G401 (cell line): ENCODE measurements around the gene CCSER1. TPM values are rescaled to one million over a fixed set of nuclear protein-coding genes. Genes with fewer than 3 reads are reported as not detected.
"Not testable (repeated sequence)": the region's sequence is repeated elsewhere in the genome, so short reads cannot be mapped to it uniquely, and the experiment has no call there.

Source experiments
- DNase-seq: peaks from one replicate; pipeline ENCODE4 v3.0.0-alpha.2; 2015; ENCODE audit warnings: low spot score
- in situ Hi-C: cut with HindIII; loops from 2 replicates; pipeline ENCODE4 v1.10.0; 2016; ENCODE audit warnings: low sequenced_read_pairs, mixed read lengths
- total RNA-seq: library from RNA; depleted of rRNA; stranded (reverse); fragments of >200 nt; shearing (Covaris generic); gene quantifications from 2 replicates; pipeline ENCODE4 v1.2.3, GENCODE V29; 2014

Gene CCSER1
- total RNA-seq, 1 experiment from 2014 or later = 16.9 TPM

DNA sequence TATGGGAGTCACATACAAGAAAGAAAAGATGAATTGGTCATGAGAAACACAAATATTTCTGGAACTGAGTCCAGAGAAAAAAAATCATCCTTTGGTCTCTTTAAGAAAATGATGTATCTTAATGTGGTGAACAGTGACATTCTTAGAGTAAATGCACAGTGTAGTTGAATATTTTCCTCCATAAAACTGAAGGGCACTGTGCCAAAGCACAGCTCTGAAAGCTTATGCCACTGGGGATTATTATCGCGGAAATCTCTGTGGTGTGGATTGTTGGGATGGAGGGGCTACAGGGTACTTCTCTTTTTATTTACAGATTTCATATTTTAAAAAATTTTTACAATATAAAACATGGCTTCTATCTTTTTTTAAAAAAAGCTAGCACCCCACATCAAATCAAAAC, 908.1 kb downstream of the CCSER1 start:
- in situ Hi-C loops = no loop called here
- DNase-seq = no peak

DNA sequence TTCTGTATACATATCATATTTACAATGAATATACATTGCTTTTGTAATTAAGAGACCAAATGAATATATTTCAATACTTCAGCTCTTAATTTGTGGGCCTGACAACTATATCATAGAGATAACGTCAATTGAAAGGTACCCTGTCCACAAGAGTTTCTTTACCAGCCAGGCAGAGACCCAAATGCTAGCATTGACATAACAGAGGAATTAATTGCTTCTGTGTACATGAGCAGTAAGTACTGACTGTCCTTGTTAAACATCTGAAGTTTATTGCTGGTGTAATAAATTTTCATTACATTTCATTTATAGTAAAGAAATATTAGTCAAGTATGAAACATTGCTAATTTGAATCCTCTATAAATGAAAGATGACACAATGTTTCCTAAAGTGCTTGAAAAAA, 910.8 kb downstream of the CCSER1 start:
- in situ Hi-C loops = no loop called here
- no peak for DNase-seq

DNA sequence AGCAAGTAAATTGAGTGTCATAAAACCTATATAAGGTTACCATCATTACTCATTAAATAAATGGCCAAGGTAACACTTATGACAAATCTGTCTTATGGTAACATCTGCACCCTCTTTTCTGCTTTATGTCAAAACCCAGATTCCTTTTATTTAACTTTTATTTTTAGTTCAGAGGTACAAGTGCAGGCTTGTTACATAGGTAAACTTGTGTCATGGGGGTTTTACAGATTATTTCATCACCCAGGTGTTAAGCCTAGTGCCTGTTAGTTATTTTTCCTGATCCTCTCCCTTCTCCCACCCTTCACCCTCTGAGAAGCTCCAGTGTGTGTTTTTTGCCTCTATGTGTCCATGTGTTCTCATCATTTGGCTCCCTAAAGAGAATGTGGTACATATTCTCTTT, 930.7 kb downstream of the CCSER1 start:
- in situ Hi-C loops = no loop called here
- no peak for DNase-seq

DNA sequence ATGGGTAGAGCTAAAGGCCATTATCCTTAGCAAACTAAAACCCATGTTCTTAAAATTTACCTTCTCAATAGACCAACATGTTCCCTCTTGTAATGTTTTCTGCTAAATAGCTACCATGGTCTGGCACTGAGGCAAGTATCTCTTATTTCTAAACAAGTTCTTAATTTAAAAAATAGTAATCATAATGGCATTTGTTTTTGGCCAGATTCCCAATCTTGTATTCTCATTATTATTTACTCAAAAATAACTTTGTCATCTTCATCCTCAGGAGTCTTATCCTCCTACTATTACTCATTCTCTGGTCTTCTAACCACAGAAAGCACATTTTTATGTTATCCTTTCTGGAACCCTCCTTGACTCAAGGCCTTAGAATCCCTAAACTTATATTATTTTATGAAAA, 931.2 kb downstream of the CCSER1 start:
- DNase-seq = no peak
- in situ Hi-C loops = no loop called here

- peak; percentile 66 for DNase-seq
- in situ Hi-C loops = no loop called here
These were observed 937.1 kb downstream of the CCSER1 start for GRCh38 chr4:91064157-91064853.

DNA sequence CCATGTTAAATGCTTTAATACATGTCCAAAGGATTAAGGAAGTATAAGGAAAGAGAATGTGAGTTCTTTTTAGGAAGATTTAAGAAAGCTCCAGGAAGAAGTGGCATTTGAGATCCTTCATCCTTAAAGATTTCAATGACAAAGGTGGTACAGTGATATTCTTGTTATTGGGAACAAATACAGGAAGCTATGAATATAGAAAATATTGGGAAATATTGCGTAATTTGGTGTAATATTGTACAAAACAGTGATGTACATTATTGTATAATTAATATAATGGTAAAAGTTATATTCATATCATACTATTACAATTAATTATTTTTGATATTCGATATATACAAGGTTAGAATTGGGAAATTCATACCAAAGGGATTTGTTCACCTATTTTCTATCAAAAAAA, 937.9 kb downstream of the CCSER1 start:
- in situ Hi-C loops = no loop called here
- DNase-seq = no peak

DNA sequence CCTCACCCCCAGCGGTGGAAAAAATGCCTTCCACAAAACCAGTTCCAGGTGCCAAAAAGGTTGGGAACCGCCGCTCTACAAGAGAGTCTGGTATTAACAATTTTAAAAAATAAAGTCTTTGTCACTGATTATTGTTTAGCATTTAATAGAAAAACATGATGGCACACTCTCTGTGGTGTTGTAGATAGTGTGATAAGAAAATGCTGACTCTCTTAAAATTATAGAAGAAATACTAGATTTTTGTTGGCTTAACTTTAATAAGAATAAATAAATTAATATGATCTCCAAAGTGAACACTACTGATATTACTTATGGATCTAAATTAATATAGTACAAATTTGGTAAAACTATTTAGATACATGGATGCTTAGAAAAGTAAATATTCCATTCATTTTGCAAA, 943.5 kb downstream of the CCSER1 start:
- no peak for DNase-seq
- in situ Hi-C loops = no loop called here

DNA sequence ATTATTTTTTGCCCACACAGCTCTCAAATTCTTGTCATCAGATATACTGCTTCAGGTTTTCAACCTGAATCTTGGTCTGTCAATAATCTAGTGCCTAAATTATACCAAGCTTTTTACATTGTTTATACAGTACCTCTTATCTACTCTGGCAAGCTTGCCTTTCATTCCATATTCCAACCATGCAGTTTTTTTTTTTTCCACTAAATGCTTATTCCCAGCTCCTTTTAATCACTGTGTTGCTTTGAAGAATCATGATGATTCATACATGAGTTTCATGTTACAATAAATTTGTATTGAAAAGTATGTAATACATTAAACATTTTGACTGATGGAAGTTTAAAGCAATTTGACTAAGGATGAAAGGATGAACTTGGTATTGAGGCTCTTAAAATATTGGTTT, 949.0 kb downstream of the CCSER1 start:
- no peak for DNase-seq
- in situ Hi-C loops = no loop called here

DNA sequence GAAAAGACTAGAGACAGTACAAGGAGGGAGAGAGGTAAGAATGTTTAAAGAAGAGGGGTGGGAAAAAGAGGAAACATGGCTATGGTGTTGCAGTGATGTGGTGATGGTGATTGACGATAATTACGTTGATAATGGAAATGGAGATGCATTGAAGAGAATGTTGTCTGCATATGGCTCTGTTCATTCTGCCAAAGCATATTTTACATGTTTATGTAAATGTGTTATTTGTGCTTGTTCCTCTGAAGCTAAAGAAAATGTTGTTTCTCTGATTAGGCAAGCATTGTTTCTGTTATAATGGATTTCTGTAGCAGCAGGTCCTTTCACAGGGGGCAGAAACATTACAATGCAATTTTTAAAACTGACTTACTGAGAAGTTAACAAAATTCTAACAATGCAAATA, 958.8 kb downstream of the CCSER1 start:
- in situ Hi-C loops = no loop called here
- no peak for DNase-seq

DNA sequence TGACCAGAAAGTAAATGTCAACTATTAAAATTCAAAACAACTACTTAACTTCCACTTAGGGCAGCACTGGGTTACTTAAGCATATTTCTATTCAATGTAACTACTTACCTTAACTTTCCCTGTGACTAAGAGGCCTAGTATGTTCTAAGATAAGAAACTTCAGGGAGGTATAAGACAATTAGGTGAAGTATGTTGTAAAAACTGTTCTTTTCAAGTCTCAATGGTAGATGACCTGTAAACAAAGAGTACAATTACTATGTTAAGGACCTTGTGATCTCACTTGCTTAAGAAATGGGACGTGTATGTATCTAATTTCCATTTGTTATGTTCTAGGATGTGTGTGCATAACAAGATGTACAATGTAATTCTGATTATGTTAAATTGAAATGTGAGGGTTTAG, 960.5 kb downstream of the CCSER1 start:
- DNase-seq = no peak
- in situ Hi-C loops = no loop called here

- in situ Hi-C loops = no loop called here
- DNase-seq = no peak
These were observed 962.0 kb downstream of the CCSER1 start for GRCh38 chr4:91089178-91089577.

- DNase-seq = no peak
- in situ Hi-C loops = no loop called here
These were observed 965.3 kb downstream of the CCSER1 start for GRCh38 chr4:91092398-91092980.

DNA sequence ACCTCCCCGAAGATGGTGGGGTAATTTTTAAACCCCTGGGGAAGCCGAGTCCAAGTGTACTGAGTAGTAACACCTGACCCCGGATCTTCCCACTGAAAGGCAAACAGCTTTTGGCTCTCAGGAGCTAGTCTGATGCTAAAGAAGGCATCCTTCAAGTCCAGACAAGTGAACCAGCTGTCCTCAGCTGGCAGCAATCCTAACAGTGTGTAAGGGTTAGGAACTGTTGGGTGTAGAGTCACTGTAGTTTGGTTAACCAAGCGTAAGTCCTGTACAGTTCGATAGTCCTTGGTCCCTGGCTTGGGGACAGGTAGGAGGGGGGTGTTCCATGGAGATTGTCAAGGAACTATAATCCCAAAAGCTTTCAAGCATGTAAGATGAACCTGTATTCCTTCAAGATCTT, 967.0 kb downstream of the CCSER1 start:
- in situ Hi-C loops, DNase-seq: not testable (repeated sequence)

DNA sequence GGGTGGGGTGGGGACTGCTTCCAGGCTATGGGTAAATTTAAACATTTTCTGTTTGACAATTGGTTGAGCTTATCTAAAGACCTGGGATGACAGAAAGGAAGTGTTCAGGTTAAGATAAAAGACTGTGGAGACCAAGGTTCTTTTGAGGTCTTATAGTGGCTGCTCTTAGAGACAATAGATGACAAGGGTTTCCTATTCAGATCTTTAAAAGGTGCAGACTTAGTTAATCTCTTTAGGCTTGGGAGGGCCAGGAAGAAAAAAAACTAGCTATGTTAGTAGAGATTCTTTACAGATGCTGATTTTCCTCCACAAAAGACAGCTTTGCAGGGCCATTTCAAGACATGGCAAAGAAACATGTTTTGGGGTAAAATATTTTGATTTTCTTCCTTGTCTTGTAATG, 972.5 kb downstream of the CCSER1 start:
- DNase-seq = no peak
- in situ Hi-C loops = no loop called here

GRCh38 chr4:91108751-91109150, 981.6 kb downstream of the CCSER1 start:
- in situ Hi-C loops = no loop called here
- no peak for DNase-seq

DNA sequence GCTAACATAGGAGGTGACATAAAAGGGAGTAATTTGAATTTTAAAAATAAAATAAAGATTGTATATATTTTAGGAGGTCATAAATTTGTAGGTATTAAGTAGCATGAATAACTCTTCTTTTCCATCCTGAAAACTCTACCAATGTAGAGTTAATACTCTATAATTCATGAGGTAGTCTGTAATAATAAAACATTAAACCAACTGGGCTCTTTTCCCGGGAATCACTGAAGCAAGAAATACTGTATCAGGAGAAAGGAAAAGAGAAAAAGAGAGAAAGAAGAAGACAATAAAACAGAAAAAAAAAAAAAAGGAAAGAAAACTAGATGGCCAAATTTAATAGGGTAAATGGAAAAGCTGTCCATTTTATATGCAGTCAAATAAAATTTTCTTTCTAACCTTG, 984.4 kb downstream of the CCSER1 start:
- in situ Hi-C loops = no loop called here
- DNase-seq = peak; percentile 18

- in situ Hi-C loops = no loop called here
- peak; percentile 46 for DNase-seq
These were observed 986.0 kb downstream of the CCSER1 start for GRCh38 chr4:91113130-91113706.

DNA sequence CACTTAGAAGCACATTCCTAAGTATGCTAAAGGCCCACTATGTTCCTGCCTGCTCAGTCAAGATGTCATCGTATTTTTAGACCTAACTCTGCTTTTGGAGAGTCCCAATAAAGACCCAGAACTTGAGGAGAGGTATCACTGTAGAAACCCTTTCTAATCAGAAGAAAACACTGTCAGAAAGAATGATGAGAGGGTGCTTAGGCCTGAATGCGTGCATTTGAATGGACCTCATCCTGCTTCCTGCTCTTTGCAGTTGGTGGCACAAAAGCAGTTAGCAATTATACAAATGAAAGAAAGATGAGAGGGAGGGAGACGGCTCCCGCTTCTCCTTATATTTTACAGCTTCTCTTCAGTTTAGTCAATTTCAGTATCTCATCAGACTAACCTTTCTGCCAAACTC, 987.2 kb downstream of the CCSER1 start:
- in situ Hi-C loops = no loop called here
- no peak for DNase-seq

- in situ Hi-C loops = no loop called here
- DNase-seq = no peak
These were observed 989.7 kb downstream of the CCSER1 start for GRCh38 chr4:91116861-91117260.

DNA sequence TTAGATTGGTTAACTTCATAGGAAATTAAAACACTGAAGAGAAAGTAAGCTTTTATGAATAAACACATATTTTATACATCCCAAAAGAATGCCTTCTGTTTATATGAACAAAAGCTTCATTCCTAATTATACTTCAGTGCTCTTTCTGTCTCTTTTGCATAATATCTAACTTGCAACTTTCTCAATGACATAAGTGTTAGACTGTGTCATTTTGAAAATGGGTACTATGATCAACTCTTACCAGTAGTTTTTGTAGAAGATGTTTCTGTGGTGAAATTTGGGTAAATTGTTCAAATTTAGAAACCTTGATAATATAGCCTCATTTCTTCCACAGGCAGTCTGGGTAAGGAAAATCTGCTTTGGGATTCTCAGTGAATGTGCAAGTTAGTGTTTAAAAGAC, 991.4 kb downstream of the CCSER1 start:
- in situ Hi-C loops = no loop called here
- no peak for DNase-seq

DNA sequence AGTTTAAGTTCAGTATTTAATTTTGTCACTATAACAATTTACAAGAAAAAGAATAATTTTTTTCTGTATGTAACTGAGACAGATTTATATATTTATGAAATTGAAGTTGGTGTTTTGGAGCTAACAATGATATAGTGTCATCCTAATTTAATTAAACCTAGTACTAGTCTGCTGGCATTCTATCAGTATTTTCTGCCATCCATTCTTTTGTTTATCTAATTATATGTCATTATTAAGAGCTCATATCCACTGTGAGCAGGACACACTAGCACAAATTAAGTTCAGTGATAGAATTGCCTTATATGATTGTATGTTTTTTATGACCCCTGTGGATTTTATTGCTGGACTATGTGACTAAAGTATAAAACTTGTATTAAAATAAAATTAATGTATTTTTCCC, 996.5 kb downstream of the CCSER1 start:
- no peak for DNase-seq
- in situ Hi-C loops = no loop called here
